ENCODE measurements around the gene RNF223.
"Not testable (repeated sequence)": the region's sequence is repeated elsewhere in the genome, so short reads cannot be mapped to it uniquely, and the experiment has no call there.

Gene RNF223

DNA sequence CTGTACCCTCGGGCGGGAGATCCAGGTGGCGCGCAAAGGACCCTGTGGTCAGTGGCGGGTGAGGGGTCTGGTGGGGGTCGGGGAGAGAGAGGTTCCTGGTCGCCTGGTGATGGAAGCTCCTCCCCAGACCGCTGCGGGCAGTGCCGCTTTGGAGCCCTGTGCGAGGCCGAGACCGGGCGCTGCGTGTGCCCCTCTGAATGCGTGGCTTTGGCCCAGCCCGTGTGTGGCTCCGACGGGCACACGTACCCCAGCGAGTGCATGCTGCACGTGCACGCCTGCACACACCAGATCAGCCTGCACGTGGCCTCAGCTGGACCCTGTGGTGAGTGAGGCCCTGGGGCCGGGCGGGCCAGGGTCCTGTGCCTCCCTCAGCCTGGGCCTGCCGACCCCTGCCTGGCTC lies 30.7 kb downstream of the RNF223 start:
- ATAC-seq = no peak

DNA sequence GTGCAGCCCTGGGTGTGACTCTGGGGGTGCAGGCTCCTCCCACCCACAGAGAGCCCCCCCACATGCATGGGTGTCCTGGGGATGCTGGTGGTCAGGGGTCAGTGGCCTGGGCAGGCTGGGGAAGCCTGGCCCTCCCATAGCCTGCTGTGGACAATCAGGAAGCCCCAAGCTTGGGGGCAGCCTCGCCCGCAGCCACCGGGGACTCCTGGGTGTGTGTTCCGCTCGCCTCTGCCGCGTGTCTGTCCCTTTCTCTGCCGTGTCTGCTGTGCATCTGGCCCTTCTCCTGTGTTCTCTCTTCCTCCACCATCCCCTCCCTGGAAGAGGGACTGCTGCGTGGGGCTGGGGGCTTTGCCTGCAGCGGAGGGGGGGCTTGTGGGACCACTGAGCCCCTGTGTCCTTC lies 31.3 kb downstream of the RNF223 start:
- no peak for ATAC-seq

DNA sequence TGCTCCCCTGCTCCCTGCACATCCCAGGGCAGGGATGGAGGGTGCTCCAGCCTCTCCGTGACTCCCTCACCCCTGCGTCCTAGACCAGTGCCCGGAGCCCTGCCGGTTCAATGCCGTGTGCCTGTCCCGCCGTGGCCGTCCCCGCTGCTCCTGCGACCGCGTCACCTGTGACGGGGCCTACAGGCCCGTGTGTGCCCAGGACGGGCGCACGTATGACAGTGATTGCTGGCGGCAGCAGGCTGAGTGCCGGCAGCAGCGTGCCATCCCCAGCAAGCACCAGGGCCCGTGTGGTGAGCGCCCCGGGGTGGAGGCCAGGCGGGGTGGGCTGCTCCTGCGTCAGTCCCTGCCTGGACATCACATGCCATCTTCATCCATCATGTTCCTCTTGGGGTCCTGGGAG lies 32.2 kb downstream of the RNF223 start:
- ATAC-seq = no peak

DNA sequence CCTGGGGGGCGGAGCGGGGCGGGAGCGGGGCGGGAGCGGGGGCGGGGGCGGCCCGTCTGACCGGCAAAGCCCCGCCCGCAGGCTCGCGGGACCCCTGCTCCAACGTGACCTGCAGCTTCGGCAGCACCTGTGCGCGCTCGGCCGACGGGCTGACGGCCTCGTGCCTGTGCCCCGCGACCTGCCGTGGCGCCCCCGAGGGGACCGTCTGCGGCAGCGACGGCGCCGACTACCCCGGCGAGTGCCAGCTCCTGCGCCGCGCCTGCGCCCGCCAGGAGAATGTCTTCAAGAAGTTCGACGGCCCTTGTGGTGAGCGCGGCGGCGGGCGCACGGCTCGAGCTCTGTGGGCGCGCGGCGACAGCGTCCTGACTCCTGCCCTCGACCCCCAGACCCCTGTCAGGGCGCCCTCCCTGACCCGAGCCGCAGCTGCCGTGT lies 33.0 kb downstream of the RNF223 start:
- ATAC-seq = no peak

DNA sequence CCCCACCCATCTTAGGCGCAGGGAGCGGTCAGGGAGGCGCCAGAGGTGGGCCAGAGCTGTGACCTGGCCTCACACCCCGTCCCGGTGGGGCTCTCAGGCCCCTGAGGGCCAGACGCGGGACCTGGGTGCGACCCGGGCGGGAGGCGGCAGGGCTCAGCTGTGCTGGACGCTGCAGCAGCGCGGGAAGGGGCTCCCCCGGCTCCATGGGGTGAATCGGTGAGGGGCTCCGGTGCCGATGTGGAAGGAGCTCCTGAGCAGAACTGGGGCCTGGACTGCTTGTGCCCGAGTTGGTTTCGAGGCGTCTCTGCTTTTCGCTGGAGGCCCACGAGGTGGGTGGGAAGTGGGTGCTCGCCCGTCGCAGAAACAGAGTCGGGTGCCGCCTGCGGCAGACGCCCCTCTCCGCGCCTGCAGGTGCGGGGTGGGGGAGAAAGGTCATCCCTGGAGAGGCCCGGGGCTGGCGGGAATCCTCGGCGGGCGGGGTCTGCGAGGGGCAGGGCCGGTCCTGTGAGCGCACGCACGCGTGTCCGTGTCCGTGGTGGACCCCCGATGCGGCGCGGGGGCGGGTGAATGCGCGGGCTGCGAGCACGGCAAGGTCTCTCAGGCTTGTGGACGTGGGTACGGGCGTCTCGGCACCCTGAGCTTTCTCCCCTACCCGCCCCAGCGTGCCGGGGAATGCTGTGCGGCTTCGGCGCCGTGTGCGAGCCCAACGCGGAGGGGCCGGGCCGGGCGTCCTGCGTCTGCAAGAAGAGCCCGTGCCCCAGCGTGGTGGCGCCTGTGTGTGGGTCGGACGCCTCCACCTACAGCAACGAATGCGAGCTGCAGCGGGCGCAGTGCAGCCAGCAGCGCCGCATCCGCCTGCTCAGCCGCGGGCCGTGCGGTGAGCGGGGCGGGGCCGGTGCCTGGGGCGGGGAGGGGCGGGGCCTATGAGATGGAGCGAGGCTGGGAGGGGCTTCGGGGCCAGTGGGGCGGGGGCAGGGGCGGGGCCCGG lies 33.8 kb downstream of the RNF223 start:
- peak; percentile 83 for ATAC-seq

DNA sequence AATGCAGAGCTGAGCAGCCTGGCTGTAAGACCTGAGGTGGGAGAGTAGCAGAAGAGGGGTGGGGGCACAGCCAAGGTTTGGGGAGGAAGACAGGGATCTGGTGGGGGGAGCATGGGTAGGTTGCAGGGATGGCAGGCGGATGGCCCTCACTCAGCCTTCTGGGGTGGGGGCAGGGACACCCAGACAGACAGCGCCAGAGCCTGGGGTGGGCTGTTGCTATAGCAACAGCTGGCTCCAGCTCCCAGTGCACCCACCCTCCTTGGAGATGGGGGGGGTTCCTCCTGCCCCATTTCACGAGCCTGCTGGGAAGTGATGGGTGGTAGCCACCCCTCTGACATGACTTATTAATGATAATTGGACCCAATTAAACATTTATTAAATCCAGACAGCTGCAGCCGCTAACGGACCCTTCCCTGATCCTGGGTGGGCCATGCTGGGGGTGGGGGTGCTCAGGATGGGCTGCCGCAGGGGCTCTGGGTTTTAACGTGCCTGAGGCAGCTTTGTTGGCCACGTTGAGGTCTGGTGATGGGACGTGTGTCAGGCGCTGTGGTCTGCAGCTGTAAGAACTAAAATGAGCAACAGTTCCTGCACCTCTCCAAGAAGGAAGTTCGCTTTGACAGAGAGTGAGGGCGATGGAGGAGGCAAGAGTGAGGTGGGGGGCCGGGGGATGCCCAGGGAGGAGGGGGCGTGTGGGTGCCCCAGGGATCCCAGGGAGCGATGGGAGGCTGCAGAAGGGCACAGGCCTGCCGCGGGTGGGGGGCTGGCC lies 34.8 kb downstream of the RNF223 start:
- peak; percentile 19 to 40 for ATAC-seq

DNA sequence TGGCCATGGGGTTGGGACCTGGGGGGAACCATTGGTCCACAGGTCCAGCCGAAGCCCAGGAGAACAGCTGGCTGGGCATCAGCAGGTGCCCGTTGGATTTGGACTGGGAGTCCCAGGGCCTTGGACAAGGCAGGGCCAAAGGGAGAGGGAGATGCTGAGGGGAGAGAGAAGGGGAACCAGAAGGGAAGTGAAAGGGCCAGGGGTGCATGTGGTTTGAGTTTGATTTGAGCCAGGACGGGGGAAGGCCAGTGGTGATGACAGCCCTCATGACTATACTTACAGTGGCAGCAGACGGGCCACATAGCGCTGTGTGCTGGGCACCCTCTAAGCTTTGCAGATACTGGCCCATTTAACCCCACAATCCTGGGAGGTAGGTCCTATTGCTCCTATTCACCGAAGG lies 35.4 kb downstream of the RNF223 start:
- no peak for ATAC-seq

DNA sequence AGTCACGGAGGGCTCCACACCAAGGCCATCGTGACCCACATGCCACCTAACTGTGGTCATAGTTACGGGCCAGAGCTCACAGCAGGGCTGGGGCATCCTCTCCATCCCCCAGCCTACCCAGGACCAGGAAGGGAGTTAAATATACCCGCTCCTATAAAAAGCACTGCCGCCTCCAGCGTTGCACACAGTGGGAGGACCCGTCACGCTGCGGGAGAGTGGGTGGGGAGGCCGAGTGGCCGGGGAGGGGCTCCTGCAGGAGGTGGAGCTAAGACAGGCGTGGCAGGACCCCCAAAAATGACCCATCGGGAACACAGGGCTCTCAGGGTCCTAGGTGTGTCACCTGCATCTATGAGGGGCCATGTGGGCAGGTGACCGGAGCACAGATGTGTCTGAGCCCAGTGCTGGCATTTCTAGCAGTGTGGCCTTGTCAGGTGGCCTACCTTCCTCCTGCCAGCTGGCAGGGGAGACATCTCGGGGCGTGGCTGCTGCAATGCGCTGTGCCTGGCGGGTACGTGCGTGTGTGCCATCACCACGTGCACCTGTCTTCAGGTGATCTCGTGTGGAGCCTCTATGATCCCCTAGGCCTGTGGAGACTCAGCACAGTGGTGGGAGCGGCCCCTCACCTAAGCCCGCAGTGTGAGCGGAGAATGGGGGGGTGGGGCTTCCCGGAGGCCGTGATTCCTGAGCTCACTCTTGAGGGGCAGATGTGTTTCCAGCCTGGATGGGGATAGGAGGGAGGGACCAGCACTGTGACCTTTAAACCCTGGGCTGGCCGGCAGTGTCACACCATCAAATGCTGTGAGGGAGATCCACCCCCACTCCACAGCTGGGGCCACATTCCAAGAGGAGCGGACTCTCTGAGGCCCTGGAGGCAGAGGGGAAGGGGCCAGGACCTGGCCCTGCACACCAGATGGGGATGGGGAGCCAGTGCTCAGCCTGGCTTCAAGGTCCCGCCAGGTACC lies 36.5 kb downstream of the RNF223 start:
- ATAC-seq = no peak

DNA sequence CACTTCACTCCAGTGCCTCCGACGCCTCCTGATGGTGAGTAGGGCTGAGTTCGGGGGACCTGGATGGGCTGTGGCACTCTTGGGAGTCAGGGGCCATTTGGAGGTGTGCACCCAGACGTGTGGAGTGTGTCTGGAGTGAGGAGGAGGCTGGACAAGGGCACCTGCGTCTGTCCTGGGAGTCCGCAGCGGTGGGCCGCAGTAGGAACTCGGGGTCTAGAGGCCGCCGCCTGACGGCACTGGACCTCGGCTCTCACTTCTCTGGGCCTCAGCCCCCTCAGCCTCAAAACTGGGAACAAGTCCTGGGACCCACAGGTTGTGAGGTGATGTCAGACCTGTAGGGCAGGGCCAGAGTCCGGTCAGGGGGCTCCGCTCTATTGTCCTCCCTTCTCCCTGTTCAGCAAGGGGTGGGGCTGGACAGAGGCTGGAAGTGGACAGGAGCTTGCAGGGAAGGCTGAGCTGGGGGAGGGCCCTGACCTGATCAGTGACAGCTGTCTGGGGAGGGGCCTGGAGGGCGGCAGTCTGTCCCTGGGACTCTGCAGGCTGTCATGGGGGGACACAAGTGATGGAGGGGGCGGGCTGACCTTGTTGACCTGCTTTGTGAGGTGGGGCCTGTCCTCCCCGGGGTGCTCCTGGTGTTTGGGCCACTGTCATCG lies 38.7 kb downstream of the RNF223 start:
- no peak for ATAC-seq

DNA sequence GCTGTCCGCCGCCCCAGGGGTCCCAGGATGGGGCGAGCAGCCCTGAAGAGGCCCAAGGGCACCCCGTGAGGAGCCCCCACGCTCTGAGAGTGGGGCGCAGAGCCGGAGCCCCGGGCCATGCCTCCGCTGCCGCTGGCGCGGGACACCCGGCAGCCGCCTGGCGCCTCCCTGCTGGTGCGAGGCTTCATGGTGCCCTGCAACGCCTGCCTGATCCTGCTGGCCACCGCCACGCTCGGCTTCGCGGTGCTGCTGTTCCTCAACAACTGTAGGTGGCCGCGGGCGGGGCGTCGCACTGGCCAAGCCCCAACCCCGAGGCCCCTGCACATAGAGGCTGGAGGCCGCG lies 39.7 kb downstream of the RNF223 start:
- no peak for ATAC-seq

DNA sequence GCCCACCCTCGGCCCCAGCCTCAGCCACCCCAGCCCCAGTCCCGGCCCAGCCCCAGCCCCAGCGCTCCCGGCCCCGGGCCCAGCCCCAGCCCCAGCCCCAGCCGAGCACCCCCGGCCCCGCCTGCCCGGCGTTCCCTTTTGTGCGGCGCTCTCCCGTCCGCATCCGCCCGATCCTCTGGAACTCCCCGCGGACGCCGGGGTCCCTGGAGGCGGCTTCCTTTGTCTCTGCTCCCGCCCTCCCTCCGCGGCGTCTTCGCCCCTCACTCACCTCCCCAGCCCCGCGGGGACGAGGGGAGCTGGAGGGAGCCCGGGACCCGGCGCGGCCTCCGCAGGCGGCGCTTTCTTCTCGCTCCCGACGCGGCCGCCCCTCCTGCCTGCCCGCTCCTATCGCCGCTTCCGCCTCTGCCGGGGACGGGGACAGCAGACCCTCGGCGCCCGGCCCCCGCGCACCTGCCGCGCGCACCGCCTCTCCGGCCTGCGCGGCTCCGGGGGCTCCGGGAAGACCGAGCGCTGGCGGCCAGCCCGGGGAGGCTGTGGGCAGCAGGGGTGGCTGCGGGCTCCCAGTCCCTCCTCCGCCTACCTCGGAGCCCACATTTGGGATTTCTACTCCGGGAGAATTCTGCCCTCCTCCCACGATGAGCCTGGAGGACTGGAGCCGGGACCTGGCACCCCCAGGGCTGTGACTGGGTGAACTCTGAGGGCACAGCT lies 40.2 kb downstream of the RNF223 start:
- no peak for ATAC-seq

DNA sequence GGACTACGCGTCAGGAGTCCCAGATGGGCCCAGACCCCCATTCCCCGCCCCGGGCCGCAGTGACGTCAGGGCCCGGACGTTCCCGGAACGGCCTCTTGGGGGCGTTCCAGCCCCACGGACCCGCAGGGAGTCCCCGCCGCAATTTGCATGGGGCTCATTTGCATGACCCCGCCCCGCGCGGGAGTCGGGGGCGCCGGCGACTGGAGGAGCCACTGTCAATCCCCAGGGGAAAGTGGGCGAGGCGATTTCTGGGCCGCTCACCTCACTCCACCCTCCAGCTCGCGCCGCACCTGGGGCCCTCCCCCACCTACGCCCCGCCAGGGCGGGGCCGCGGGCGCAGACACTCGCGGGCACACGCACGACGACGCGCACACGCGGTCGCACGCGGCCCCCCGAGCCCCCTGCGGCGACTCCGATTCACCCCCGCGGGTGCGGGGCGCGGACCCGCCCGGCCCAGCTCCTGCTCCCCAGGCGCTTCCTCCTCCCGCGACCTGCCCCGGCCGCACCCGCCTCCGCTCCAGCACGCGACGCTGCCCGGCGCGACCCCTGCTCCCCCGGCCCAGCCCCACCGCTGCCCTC lies 41.0 kb downstream of the RNF223 start:
- ATAC-seq = peak; percentile 94 to 95

DNA sequence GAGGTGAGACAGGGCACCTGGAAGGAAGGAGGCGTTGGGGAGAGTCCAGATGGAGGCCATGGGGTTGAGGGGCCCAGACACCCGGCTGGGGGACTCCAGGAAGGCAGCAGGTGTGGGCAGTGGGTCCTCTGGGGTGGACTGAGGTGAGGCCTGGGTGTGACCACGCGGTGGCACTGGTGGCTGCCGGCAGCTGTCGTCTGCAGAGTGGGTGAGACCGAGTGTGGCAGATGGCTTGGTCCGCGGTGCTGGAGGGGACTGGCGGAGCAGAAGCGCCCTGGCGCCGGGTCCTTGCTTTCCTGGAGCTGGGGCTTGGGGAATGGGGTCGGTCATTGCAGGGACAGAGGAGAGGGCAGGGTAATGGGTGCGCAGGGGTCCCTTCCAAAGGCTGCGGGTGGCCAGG lies 41.7 kb downstream of the RNF223 start:
- no peak for ATAC-seq

DNA sequence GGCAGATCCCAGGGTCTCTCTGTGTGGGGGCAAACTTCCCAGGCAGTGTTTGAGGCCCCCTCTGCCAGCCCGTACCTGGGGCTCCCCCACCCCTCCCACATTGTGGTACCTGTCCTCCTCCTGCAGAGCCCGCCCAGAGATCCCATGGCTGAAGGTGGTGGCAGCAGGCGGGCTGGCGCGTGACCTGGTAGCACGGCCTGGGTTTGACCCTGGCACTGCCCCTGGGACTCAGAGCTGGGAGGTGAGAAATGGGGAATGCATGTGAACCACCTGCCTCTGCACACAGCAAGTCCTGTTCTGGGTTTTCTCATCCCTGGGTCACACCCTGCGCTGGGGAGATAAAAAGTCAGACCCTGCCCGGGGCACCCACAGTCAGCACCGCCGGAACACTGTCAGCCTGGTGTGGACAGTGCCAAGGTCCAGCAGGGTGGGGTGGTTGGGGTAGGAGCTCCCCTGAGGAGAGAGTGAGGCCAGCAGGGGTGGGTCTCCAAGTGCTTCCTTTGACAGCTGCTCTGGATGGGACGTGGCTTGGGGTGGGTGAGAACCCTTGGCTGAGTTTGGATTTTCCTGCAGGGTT lies 42.4 kb downstream of the RNF223 start:
- ATAC-seq = no peak

DNA sequence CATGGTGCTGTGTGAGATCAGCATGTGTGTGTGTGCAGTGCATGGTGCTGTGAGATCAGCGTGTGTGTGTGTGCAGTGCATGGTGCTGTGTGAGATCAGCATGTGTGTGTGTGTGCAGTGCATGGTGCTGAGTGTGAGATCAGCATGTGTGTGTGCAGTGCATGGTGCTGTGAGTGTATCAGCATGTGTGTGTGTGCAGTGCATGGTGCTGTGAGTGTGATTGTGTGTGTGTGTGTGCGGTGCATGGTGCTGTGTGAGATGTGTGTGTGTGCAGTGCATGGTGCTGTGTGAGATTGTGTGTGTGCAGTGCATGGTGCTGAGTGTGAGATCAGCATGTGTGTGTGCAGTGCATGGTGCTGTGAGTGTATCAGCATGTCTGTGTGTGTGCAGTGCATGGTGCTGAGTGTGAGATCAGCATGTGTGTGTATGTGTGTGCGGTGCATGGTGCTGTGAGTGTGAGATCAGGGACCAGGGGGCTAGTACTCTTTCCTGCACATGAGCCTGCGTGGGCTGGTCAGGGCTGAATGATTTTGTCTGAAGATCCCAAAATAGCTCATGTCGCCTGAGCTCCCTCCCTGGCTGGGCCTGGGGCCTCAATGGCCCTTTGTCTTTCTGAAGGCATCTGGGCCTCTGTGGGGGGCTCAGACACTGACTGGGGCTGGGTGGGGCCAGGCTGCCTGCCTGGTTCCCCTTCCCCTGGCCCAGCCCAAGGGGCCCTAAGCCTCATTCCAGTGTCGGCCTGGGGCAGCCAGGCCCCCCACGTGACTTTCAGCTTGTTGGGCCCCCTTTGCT lies 43.0 kb downstream of the RNF223 start:
- not testable (repeated sequence) for ATAC-seq

DNA sequence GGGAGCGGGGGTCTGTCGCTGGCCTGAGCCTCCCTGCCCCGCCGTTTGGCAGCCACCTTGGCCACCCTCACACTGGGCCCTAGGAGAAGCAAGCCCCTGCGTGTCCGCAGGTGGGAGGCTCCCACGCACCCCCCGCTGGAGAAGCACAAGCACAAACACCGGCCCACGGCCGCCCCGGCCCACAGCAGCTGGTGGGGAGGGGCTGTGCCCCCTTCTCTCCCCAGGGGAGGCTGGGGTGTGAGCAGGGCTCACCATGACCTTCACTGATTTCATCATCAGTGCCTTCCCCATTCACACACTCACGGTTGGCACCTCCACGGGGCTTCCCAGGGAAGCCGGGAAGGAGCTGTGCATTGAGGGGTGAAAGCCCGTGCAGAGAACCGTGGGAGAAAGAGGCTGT lies 46.3 kb downstream of the RNF223 start:
- ATAC-seq = no peak

DNA sequence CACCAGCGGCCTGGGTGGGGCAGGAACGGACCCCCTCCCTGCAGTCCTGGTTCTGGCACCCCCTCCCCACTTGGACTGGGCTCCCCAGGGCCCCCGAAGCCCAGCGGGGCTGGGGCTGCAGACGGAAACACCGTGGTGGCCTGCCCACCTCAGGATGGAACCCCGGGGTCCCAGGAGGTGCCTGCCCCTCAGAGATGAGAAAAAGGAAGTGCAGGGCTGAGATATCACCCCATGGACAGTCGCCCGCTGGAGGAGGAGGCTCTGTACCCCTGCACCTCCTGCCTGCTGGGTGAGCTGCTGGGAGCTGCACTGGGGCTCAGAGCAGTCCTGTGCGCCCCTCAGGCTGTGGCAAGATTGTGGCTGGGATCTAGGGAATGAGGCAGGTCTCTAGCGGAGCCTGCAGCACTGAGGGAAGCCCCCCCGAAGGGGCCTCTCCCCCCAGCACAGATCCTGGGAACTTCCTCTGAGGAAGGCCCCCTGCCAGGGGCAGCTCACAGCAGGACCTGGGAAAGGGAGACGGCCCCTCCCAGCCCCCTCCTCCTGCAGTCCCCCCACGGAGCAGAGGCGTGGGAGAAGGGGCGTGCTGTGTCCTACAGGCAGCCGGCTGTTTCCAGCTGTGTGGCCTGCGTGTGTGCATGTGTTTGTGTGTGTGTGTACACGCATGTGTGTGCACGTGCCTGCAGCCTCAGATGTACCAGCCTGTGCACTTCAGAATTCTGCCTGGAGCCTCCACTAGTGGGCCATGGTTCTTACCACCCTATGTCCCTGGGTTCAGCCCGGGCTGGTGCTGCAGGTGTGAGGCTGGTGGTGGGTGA lies 47.3 kb downstream of the RNF223 start:
- no peak for ATAC-seq

DNA sequence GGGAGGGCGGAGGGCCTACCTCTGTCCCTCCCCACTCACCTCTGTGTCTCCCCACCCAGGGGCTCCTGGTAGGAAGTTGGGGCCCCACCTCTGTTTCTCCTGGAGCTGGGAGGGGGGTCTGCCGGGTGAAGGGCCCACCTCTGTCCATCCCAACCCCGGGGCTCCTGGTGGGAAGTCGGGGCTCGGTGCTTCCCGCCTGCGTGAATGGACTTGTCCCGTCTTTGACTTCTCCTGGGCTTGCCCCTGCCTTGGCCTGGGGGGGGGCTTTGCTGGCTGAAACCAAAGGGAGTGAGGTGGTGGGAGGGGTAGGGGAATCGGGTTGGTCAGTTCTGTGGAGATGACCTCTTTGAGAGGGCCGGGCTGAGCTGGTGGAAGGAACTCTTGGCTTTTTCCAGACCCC lies 48.4 kb downstream of the RNF223 start:
- no peak for ATAC-seq
